Spleen (tissue), 11 donors: ENCODE measurements around the gene ARHGEF37. TPM values are rescaled to one million over a fixed set of nuclear protein-coding genes. Genes with fewer than 3 reads are reported as not detected.

Experiments
- DNase-seq: peaks from one replicate; pipeline ENCODE4 v3.0.0-alpha.2; 2020
- H3K27ac ChIP-seq, 8 donors: fragments of 200-600 bp; sonication (generic) in 7 of 8; 1 replicate in 4 of 8; 2 replicates in 4 of 8; pipeline versions ENCODE4 v1.5.0 to v1.8.0; 2016 to 2021; ENCODE audit warnings: inconsistent platforms in 4 of 8, mild to moderate bottlenecking in 4 of 8, moderate library complexity in 1 of 8
- H3K27me3 ChIP-seq, 7 donors: fragments of 200-600 bp; sonication (generic) in 6 of 7; replicated peaks in 1 of 7; 1 replicate in 4 of 7; 2 replicates in 3 of 7; pipeline versions ENCODE4 v1.5.0 to v1.8.0; 2016 to 2021; ENCODE audit warnings: inconsistent platforms in 3 of 7, mild to moderate bottlenecking in 1 of 7
- H3K36me3 ChIP-seq, 6 donors: fragments of 200-600 bp; sonication (generic) in 5 of 6; 1 replicate in 4 of 6; 2 replicates in 2 of 6; pipeline versions ENCODE4 v1.5.0 to v1.8.0; 2016 to 2021; ENCODE audit warnings: inconsistent platforms in 2 of 6
- H3K4me1 ChIP-seq, 6 donors: fragments of 200-600 bp; sonication (generic) in 5 of 6; 1 replicate in 3 of 6; 2 replicates in 3 of 6; pipeline versions ENCODE4 v1.5.0 to v1.8.0; 2016 to 2021; ENCODE audit warnings: inconsistent platforms in 3 of 6
- H3K4me3 ChIP-seq, 8 donors: fragments of 200-600 bp; sonication (generic) in 7 of 8; 1 replicate in 4 of 8; 2 replicates in 4 of 8; pipeline versions ENCODE4 v1.5.0 to v1.8.0; 2016 to 2021; ENCODE audit warnings: inconsistent platforms in 4 of 8, mild to moderate bottlenecking in 4 of 8, moderate library complexity in 2 of 8
- H3K9me3 ChIP-seq, 8 donors: fragments of 200-600 bp; sonication (generic) in 7 of 8; 1 replicate in 4 of 8; 2 replicates in 4 of 8; pipeline versions ENCODE4 v1.5.0 to v1.8.0; 2016 to 2021; ENCODE audit warnings: inconsistent platforms in 4 of 8
- POLR2A ChIP-seq, 3 donors: fragments of 450-650 bp; IDR thresholded peaks; one replicate each; pipeline ENCODE4 v1.5.1; 2017; ENCODE audit warnings: antibody characterized with exemption in 3 of 3, mild to moderate bottlenecking in 1 of 3
- POLR2AphosphoS5 ChIP-seq, 3 donors: sonication (generic); formaldehyde crosslinking; IDR thresholded peaks; one replicate each; pipeline ENCODE4 v1.5.1; 2017; ENCODE audit warnings: antibody characterized with exemption in 3 of 3
- WGBS, 5 donors: extraction: QIAGEN DNeasy Blood & Tissue Kit in 3 of 5; methylation state at CpG; one replicate each; pipeline versions ENCODE4 v1.1.5 to v1.1.7; 2013 to 2018; 5-methylcytosine and 5-hydroxymethylcytosine counted together
- intact Hi-C: fragments of 100-400 bp; cut with DNase I; formaldehyde crosslinking; loops from one replicate; pipeline ENCODE4 v1.15.0; 2023; ENCODE audit warnings: low total_unique reads
- polyA plus RNA-seq, 3 donors: library from polyadenylated mRNA; stranded (reverse); fragments of 200-250 nt; gene quantifications; one replicate each; pipeline ENCODE4 v1.2.1, GENCODE V29; 2013
- total RNA-seq, 7 donors: library from RNA; depleted of rRNA in 3 of 7; stranded (reverse); fragments of >200 nt in 3 of 7; fragmentation: NEBNext Ultra II Directional in 4 of 7; extraction: Animal tissue kit (Norgen Biotek cat#: 25700) in 4 of 7; gene quantifications; one replicate each; pipeline versions ENCODE4 v1.1.0 to v1.2.1, GENCODE V29; 2016 to 2021
- TF ChIP-seq, protein P1 (sequence below), 11 experiments: fragments of 200-600 bp in 7 of 11; fragments of 450-650 bp in 4 of 11; sonication (generic) in 4 of 11; IDR thresholded peaks in 8 of 11; conservative IDR thresholded peaks in 3 of 11; 1 replicate in 7 of 11; 2 replicates in 4 of 11; pipeline versions ENCODE4 v1.4.0 to v1.8.0; 2016 to 2021; ENCODE audit warnings: antibody characterized with exemption in 11 of 11, inconsistent platforms in 4 of 11, mild to moderate bottlenecking in 1 of 11
- donor health status: healthy with polysubstance abuse.
- donor health status: DM: no; HTN: no; CAD: no; lungs with moderate emphysema.
- donor health status: DM: no; HTN: no; CAD: no.
- donor health status: Bipolar disorder and iron deficiency.
- donor health status: healthy.
- donor health status: DM: no; HTN: no; CAD: no.
- donor health status: DM: yes; HTN: yes; CAD: no.

The ARHGEF37 gene
- total and polyA plus RNA-seq, 10 donors: 0.77 to 3.5 (median 1.3) TPM

DNA sequence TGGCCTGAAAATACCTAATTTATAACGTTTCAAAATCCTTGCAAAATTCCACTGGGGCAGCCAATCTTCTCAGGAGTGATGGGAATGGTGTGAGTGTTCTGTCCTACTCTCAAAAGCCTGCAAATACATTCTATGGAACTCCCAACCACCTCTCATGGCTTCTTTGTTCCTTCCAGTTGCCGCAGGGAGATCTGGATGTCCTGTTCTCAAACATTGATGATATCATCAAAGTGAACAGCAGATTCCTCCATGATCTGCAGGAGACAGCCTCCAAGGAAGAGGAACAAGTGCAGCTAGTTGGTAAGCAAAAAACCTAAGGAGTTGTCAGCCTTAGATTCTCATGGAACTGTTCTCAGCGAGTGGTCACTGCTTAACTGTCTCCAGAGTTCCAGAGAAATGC is 19.6 kb downstream of the ARHGEF37 start:
- Histone ChIP-seq H3K9me3 (no peaks in the 10 kb centered on the region), H3K27me3 (no peaks in the 10 kb centered on the region), H3K4me1 (peaks cover 0 to 23% (median 12%) of the 10 kb centered on the region in 6 donors), H3K36me3 (no peaks in the 10 kb centered on the region), H3K27ac (no peak overlapping the region), H3K4me3 (no peak overlapping the region)
- WGBS, 5 donors: 84 to 96% (median 93%) methylated on average over 3 of the region's 3 CpGs
- DNase-seq: no peak
- intact Hi-C loops: no loop called here
- TF ChIP-seq POLR2AphosphoS5 (IDR thresholded peaks at IDR 0.05) (no peak), POLR2A (IDR thresholded peaks at IDR 0.05) (no peak)
- TF ChIP-seq, protein P1, sequence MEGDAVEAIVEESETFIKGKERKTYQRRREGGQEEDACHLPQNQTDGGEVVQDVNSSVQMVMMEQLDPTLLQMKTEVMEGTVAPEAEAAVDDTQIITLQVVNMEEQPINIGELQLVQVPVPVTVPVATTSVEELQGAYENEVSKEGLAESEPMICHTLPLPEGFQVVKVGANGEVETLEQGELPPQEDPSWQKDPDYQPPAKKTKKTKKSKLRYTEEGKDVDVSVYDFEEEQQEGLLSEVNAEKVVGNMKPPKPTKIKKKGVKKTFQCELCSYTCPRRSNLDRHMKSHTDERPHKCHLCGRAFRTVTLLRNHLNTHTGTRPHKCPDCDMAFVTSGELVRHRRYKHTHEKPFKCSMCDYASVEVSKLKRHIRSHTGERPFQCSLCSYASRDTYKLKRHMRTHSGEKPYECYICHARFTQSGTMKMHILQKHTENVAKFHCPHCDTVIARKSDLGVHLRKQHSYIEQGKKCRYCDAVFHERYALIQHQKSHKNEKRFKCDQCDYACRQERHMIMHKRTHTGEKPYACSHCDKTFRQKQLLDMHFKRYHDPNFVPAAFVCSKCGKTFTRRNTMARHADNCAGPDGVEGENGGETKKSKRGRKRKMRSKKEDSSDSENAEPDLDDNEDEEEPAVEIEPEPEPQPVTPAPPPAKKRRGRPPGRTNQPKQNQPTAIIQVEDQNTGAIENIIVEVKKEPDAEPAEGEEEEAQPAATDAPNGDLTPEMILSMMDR (IDR thresholded peaks at IDR 0.05 in 8 of 11, conservative IDR thresholded peaks at IDR 0.05 in 3 of 11): no peak

DNA sequence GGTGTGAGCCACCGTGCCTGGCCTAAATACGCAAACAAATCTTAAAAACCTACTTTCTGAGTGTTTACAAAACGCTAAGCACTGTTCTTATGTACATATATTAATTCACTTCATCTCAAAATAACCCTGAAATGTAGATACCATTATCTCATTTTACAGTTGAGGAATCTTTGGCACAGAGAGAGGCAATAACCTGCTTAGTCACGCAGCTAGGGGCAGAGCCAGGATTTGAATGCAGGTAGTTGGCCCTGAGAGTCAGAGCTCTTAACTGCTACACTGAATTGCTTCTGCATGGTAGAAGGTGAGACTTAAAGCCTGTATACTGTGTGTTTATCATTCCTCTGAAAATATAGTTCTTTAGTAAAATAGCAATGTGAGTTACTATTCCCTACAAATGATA is 21.9 kb downstream of the ARHGEF37 start:
- no peak for TF ChIP-seq POLR2AphosphoS5 (IDR thresholded peaks at IDR 0.05)
- TF ChIP-seq POLR2A (IDR thresholded peaks at IDR 0.05): no peak
- TF ChIP-seq, protein P1 (IDR thresholded peaks at IDR 0.05 in 8 of 11, conservative IDR thresholded peaks at IDR 0.05 in 3 of 11): no peak
- Histone ChIP-seq H3K9me3 (no peaks in the 10 kb centered on the region), H3K36me3 (no peaks in the 10 kb centered on the region), H3K4me1 (peaks cover 0 to 19% (median 15%) of the 10 kb centered on the region in 6 donors), H3K27ac (no peak overlapping the region), H3K27me3 (no peaks in the 10 kb centered on the region), H3K4me3 (no peak overlapping the region)
- 92 to 96% (median 93%) methylated on average over 4 of the region's 4 CpGs for WGBS, 5 donors
- intact Hi-C loops: no loop called here
- DNase-seq: no peak

DNA sequence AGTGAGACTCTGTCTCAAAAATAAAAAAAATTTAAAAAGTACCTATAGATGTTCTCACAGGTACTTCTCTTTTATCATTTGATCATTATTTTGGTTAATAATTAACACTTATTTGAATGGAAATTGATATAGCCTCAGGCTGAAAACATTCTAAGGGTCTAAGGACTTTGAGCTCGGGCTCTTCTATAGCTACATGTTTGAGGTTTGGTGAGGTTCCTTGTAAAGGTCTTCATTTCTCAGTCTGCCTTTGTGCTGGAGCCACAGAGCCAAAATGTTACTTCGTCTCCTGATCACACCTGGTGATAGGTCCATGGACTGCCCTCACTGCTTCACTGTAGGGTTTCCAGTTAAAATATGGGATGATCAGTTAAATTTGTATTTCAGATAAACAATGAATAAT is 22.6 kb downstream of the ARHGEF37 start:
- no peak overlapping the region for H3K4me3 ChIP-seq
- no peak for TF ChIP-seq POLR2AphosphoS5 (IDR thresholded peaks at IDR 0.05)
- TF ChIP-seq POLR2A (IDR thresholded peaks at IDR 0.05): no peak
- TF ChIP-seq, protein P1 (IDR thresholded peaks at IDR 0.05 in 8 of 11, conservative IDR thresholded peaks at IDR 0.05 in 3 of 11): no peak
- 84 to 91% (median 89%) methylated on average over 2 of the region's 2 CpGs for WGBS, 5 donors
- H3K4me1 ChIP-seq: peaks cover 0 to 19% (median 15%) of the 10 kb centered on the region in 6 donors
- H3K9me3 ChIP-seq: no peaks in the 10 kb centered on the region
- no peak overlapping the region for H3K27ac ChIP-seq
- H3K36me3 ChIP-seq: no peaks in the 10 kb centered on the region
- intact Hi-C loops: no loop called here
- DNase-seq: no peak
- no peaks in the 10 kb centered on the region for H3K27me3 ChIP-seq

DNA sequence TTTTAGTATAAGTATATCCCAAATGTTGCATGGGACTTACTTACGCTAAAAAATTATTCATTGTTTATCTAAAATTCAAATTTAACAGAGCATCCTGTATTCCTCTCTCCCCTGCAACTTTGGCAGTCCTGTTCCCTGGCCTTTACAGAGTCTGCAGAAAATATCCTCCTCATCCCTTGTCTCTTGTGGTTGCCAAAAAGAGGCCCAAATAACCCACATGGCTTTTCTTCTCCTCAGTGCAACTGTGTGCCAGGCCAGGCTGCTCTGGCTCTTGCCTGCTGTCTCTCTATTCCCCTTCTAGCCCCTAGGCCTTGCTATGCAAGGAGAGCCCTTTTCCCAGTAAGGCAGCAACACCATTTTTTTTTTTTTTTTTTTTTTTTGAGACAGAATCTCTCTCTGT is 23.0 kb downstream of the ARHGEF37 start:
- no peaks in the 10 kb centered on the region for H3K36me3 ChIP-seq
- 94 to 100% (median 97%) methylated on average over 1 of the region's 1 CpG for WGBS, 5 donors
- no peak overlapping the region for H3K4me3 ChIP-seq
- DNase-seq: no peak
- H3K9me3 ChIP-seq: peaks cover 0 to under 1% (median 0%) of the 10 kb centered on the region in 8 donors
- TF ChIP-seq POLR2A (IDR thresholded peaks at IDR 0.05): no peak
- TF ChIP-seq, protein P1 (IDR thresholded peaks at IDR 0.05 in 8 of 11, conservative IDR thresholded peaks at IDR 0.05 in 3 of 11): no peak
- TF ChIP-seq POLR2AphosphoS5 (IDR thresholded peaks at IDR 0.05): no peak
- intact Hi-C loops: no loop called here
- H3K4me1 ChIP-seq: peaks cover 0 to 19% (median 15%) of the 10 kb centered on the region in 6 donors
- no peaks in the 10 kb centered on the region for H3K27me3 ChIP-seq
- H3K27ac ChIP-seq: no peak overlapping the region
